GM21723 (cell line): ENCODE results near the gene HTT.
"Not testable (repeated sequence)": the region's sequence is repeated elsewhere in the genome, so short reads cannot be mapped to it uniquely, and the experiment has no call there.

Source experiments
- ATAC-seq: cut with Tn5 transposase; IDR thresholded peaks from one replicate; pipeline ENCODE4 v1.9.1; 2021; ENCODE audit warnings: mild to moderate bottlenecking, moderate library complexity; ENCODE audit not compliant: unreplicated experiment

Gene HTT

DNA sequence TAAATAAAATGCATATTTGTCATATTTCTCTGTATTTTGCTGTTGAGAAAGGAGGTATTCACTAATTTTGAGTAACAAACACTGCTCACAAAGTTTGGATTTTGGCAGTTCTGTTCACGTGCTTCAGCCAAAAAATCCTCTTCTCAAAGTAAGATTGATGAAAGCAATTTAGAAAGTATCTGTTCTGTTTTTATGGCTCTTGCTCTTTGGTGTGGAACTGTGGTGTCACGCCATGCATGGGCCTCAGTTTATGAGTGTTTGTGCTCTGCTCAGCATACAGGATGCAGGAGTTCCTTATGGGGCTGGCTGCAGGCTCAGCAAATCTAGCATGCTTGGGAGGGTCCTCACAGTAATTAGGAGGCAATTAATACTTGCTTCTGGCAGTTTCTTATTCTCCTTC, 3.3 kb downstream of the HTT start:
- peak; percentile 38 for ATAC-seq

DNA sequence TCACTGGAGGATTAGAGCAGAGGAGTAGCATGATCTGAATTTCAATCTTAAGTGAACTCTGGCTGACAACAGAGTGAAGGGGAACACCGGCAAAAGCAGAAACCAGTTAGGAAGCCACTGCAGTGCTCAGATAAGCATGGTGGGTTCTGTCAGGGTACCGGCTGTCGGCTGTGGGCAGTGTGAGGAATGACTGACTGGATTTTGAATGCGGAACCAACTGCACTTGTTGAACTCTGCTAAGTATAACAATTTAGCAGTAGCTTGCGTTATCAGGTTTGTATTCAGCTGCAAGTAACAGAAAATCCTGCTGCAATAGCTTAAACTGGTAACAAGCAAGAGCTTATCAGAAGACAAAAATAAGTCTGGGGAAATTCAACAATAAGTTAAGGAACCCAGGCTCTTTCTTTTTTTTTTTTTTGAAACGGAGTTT, 5.2 kb downstream of the HTT start:
- peak; percentile 24 for ATAC-seq

DNA sequence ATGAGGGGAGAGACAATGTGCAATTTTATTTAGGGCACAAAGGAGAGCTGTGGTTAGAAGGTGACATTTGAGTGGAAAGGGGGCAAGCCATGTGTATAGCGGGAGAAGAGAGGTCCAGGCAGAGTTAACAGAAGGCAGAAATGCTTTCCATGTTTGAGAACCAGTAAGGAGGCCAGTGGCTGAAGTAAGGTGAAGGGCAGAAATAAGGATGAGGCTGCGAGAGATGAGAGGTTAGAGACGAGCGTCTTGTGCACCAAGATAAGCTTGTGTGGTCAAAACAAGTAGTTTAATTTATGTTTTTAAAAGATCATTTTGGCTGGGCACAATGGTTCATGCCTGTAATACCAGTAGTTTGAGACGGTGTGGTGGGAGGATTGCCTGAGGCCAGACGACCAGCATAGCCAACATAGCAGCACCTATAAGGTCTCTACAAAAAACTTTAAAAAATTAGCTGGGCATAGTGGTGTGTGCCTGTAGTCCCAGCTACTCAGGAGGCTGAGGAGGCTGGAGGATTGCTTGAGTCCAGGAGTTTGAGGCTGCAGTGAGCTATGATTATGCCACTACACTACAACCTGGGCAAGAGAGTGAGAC, 8.5 kb downstream of the HTT start:
- ATAC-seq: no peak

DNA sequence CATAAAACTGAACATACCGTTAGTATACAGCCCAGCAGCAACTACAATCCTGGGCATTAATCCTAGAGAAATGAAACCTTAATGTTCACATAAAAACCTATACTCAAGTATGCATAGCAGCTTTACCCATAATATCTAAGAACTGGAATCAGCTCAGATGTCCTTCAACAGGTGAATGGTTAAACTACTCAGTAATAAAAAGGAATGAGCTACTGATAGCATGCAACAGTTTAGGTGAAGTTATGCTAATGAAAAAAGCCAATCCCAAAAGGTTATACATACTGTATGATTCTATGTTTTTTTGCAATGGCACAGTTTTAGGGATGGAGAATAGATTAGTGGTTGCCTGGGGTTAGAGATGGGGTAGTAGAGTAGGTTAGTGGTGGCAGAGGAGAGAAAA, 9.3 kb downstream of the HTT start:
- no peak for ATAC-seq

DNA sequence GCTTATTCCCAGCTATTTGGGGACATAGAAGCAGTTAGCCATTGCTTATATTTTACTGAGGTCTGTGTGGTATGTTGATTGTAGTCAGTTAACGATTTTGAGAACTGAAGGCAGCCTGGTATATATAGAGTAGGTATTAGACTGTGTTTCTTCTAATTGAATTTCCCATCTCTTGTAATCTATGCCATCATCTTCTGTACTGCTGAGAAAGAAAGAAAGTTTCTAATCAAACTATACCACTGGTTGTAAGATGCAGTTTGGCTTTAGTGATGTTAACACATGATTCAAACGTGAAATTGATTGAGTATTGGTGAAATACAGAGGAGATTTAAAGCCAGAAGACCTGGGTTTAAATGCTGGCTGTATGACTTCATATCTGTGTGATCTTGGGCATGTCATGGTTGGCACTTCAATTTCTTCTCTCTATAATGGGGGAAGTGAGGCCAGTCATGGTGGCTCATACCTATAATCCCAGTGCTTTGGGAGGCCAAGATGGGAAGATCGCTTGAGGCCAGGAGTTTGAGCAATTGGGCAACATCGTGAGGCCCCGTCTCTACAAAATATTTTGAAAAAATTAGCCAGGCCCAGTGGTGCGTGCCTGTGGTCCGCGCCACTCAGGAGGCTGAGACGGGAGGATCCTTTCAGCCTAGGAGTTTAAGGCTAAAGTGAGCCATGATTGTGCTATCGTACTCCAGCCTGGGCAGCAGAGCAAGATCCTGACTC, 11.6 kb downstream of the HTT start:
- ATAC-seq: no peak

DNA sequence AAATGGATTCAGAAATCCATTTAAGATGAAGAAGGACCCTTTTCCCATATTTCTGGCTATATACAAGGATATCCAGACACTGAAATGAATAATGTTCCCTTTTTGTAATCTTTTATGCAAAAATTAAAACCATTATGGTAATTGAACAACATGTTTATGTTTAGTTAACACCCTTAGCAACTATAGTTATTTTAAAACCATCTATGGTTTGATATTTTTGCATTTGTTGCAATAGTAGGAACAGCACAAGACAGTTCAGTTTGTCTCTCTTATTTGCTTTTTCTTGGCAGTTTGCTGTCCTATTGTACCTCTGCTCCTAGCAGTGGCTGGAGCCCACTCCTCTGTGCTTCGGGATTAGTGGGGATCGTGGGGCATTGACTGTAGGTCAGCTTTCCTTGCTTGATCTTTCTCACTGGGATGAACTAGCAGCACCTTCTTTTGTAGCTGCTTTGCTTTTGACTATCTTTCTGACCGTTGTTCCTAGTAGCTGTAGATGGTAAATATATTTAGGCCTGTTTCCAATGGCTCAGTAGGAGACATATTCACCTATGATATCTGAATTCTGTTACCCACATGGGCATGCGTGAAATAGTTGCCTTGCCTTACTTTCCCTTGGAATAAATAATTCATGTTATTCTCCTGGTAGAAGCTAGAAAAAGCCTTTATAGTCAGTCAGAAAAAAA, 12.8 kb downstream of the HTT start:
- ATAC-seq: no peak

DNA sequence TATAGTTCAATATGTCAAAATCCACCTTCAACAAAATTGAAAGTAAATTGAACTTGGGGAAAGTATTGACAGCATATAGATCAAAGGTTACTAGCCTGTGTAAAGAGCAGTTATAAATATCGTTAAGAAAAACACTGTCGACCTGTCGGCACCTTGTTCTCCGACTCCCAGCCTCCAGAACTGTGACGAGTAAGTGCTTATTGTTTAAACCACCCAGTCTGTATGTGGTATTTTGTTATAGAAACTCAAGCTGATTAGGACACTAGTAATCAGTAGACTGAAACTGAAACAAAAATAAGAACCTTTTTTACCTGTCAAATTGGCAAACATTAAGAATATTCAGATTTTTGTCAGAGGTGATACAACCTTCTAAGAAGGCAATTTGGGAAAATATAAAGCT, 17.0 kb downstream of the HTT start:
- ATAC-seq: no peak

DNA sequence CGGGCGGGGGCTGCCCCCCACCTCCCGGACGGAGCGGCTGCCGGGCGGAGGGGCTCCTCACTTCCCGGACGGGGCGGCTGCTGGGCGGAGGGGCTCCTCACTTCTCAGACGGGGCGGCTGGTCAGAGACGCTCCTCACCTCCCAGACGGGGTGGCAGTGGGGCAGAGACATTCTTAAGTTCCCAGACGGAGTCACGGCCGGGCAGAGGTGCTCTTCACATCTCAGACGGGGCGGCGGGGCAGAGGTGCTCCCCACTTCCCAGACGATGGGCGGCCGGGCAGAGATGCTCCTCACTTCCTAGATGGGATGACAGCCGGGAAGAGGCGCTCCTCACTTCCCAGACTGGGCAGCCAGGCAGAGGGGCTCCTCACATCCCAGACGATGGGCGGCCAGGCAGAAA, 20.2 kb downstream of the HTT start:
- not testable (repeated sequence) for ATAC-seq

DNA sequence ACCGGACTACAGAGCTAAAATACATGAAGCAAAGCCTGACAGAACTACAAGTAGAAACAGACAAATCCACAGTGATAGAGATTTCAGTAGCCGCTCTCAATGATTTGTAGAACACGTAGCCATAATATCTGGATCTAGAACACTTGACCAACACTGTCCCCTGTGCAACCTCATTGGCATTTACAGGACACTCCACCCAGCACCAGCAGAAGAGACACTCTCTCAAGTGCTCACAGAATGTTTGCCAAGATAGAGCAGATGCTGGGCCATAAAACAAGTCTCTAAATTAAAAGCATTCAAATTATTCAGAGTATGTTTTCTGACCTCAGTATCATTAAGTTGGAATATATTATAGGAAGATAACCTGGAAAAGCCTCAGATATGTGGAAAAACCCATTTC, 21.7 kb downstream of the HTT start:
- ATAC-seq: no peak

DNA sequence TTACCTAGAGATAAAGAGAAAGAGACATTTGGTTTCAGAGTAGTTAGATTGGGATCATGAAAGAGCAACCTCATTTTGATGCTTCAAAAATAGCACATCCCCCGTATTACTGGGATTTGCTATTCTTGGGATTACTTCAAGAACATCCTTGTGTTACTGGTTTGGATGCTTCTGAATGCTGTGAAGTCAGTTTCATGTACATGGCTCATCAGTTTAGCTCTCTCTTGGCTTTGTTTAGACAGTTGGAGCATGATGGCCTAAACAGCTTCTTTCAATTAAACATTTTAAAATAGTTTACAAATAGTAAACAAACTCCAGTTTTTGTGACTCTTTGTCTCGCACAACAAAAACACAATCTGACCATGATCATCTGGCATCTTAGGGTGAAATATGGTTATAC, 23.9 kb downstream of the HTT start:
- ATAC-seq: no peak

DNA sequence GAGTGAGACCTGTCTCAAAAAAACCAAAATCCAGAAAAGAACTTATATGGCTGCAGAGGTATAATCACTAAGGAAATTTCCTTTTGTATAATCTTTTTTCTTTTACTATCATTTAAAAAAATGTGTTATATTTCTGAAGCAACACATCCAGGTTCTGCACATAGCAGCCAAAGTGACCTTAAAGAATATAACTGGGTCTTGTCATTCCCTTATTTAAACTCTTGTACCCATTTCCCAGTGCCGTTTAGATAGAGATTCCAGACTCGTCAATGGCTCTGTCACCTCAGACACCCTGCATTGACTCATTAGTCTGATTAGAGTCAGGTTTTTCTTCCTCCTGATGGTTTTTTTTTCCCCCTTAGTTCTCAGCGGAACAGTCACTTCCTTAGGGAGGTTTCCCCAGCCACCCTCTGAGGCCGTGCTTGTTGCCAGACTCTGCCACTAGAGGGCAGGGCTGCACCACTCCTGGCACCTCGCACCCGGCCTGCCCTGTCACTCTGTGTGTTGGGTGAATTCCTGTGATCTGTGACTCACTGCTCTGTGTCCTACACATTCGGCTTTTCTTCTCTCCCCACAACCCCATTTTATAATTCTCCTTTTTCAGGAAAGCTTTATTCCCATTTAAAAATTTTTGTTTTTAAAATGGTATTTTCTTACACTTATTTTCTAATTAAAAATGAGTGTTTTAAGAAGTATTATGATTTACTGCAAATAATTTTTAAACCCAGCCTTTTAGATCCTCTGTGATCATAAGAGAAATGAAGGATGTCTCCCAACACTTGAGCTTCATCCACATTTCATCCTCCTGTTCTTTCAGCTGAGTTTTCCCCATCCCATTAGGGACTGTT, 32.1 kb downstream of the HTT start:
- ATAC-seq: peak; percentile 96

DNA sequence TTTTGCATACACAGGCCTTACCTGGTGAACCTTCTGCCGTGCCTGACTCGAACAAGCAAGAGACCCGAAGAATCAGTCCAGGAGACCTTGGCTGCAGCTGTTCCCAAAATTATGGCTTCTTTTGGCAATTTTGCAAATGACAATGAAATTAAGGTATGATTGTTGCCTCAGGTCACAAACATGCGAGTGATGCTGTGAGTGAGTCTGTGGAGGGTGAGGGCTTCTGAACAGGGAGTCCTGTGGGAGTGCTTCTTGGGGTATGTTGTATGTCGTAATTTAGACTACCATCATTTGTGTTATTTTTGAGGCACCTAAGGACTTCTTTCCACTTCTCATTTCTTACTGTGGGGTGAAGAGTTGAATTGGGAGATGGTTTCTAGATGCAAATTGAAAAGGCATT, 32.8 kb downstream of the HTT start:
- ATAC-seq: no peak

DNA sequence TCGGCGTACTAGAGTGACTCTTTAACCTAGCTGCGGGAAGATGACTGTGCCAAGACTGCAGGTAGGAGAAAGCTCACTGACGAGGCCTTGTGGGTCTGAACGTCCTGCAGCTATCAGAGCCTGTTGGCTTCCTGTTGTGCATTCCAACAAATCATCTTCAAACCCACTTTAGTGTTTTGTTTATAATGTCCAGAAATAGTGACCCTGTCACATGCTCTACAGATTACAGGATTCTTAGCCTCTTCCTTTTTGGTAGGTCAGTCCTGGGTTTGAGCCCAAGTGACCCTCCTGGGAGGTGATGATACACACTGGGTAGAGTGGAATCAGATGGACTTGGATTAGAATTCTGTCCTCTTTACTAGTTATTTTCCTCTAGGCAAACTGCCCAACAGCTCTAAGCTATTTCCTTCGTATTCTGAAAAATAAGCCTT, 33.2 kb downstream of the HTT start:
- no peak for ATAC-seq

DNA sequence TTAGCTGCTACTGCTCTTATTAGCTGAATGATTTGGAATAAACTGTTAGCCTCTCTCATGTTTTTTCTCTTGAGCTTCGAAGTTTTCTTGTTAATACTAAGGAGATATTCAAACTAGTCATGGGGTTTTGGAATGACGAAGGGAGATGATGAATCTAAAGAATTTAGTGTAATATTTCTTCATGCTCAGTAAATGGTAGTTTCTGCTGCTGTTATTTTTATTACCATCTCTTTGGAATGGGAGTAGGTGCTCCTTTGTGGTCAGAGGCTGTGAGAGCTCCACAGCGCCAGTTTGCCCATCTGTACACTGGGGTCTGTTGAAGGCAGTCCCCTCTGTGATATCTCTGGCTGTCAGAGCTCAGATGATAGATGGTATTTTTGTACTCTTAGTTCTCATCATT, 33.7 kb downstream of the HTT start:
- ATAC-seq: no peak

DNA sequence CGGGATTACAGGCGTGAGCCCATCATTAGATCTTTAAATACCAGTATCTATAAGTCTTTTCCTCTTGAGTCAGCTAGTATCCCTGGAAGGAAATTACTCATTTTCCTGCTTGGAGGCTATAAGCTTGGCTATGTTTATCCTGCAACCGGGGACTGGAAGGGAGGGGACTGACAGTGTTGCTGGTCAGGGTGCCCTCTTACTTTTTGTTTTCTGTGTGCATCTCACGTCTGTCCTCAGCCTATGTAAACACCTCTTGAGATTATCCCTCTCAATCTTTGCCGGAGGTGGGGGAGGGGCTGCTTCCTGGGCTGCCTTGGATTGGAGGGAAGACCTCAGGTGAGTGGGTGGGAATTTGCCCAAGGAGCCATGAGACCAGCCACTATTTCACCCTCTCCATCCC, 37.0 kb downstream of the HTT start:
- no peak for ATAC-seq

DNA sequence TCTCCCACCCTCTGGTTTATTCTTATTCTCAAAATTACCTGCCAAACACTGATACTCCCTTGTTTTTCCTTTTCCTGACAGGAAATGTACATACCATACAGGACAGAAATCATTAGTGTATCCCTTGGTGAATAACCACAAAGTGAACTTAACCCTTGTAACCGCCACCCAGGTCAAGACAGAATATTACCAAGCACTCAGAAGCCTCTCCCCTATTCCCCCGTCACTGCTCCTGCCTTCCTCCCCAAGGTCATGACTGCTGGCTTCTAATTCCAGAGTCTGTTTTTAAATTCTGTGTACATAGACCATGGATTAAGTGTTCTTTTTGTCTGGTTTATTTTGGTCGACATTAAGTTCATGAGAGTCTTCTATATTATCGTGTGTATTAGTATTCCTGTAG, 37.7 kb downstream of the HTT start:
- no peak for ATAC-seq

DNA sequence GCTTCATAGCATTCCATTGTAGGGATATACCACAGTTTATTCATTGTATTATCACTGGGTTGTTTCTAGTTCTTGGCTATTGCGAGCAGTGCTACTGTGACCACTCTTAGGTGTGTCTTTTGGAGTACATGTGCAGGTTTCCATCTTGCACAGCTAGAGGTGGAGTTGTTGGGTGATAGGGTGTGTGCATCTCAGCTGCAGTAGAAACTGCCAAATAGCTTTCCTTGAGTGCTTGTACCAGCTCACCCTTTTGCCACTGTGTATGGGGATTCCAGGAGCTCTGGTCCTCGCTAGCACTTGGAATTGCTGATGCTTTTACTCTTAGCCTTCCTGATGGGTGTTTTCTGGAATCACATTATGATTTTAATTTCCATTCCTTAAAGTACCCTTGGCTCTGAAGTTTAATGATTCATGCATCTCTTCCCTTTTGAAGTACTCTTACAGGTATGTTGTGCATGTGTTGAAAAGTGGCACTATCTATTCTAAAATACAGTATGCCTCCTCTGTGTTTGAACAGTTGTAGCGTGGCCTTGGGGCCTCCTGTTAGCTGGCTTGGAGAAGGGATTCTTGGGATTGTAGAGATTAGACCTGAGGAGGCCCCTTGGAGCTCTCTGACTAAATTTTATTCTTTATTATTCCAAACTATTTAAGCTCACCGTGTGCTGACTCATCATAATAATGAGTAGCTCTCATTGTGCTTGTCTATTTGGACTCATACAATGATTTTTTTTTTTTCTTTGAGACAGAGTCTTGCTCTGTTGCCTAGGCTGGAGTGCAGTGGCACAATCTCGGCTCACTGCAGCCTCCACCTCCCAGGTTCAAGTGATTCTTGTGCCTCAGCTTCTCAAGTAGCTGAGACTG, 38.4 kb downstream of the HTT start:
- no peak for ATAC-seq

DNA sequence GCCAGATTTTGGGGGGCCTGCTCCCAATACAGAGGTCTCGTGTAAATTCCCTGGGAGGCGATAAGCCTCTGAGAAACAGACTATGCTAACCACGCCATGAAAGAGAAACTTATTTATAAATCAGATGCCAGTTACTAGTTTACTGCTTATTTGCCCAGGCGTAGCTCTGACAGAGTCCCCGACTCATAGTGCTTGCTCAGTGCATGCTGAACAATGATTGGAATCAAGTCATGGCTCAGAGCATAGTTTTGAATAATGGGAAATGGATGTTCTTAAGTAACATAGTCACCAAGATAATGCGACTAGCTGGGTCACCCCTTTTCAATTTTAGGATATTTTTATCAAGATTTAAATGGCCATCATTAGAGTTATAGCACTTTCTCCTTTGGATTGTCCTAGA, 39.9 kb downstream of the HTT start:
- ATAC-seq: no peak

DNA sequence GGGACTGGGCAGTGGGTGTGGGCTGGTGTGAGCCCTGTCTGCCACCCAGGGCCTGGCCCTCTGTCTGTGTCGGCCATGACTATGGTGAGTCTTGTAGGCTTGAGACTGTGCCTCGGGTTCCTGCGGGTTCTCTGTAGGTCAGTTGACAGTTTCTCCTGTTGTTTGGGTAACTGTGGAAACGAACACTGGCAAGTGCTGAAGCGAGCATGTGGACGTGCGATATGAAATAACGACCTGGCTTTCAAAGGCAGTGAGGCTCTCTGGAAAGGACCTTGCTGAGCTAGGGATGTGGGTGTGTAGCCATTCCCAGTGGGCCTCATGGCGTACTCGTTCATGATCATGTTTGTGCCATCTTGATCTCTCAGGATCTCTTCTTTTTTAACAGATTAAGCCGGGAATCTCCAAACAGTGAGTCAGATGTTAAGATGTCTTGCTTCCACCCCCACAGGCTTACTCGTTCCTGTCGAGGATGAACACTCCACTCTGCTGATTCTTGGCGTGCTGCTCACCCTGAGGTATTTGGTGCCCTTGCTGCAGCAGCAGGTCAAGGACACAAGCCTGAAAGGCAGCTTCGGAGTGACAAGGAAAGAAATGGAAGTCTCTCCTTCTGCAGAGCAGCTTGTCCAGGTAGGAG, 41.3 kb downstream of the HTT start:
- ATAC-seq: no peak

DNA sequence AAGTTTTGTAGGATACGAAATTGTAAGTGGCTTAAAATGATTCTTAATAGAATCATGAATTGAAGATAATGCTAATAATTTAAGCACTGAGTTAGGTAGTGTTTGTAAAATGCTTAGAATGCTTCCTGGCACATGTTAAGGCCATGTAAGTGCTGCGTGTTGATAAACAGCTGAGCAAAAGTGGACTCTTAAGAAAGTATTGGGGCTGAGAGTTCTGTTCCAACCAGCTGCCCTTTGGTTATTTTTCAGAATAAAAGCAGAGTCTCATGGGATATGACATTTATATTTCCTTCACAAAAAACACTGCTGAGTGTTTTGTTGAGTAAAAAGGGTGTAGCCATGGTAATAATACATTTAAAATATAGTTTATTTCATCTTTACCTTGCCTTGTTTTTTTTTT, 42.5 kb downstream of the HTT start:
- no peak for ATAC-seq
